ENCODE data around the gene ACP6.
"Not testable (repeated sequence)": the region's sequence is repeated elsewhere in the genome, so short reads cannot be mapped to it uniquely, and the experiment has no call there.

Gene ACP6

DNA sequence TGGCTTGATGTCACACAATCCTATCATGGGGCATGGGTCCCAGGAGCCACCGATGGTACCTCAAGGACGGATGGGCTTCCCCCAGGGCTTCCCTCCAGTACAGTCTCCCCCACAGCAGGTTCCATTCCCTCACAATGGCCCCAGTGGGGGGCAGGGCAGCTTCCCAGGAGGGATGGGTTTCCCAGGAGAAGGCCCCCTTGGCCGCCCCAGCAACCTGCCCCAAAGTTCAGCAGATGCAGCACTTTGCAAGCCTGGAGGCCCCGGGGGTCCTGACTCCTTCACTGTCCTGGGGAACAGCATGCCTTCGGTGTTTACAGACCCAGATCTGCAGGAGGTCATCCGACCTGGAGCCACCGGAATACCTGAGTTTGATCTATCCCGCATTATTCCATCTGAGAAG is 46.3 kb downstream of the ACP6 start:
- H3K36me3 ChIP-seq (replicated peaks) = peaks cover 45% of the 10 kb centered on the region
- H3K27me3 ChIP-seq (ENCODE audit: low read depth) = no peaks in the 10 kb centered on the region
- no peaks in the 10 kb centered on the region for H3K4me1 ChIP-seq
- DNase-seq (ENCODE audit: low spot score in 2 of 2) = no peak
- H3K4me3 ChIP-seq = no peak overlapping the region
- in situ Hi-C loops (cut with MboI; ENCODE audit: low sequenced_read_pairs) = loop anchor here (10.0 kb wide), 1 partner anchor 349 kb away; no protein-coding TSS in a partner anchor
- H3K9me3 ChIP-seq = no peaks in the 10 kb centered on the region

DNA sequence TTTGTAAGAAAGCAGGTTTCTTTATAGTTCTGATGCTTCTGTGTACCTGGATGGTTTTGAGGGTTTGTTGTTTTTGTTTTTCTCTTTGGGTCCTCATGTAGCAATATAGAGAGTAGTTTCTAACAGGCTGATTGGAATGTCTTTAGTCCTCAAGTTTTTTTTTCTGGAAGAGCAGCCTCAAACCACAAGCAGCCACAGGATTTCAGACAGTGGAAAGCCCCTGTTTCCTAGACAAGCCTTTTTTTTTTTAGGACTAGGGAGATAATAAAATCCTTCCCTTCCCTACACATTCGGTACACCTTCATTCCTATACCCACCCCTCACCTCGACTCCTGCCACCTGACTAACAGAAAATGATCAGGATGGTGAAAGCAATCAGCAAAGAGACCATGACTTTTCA is 47.6 kb downstream of the ACP6 start:
- no peaks in the 10 kb centered on the region for H3K9me3 ChIP-seq
- H3K4me3 ChIP-seq = no peak overlapping the region
- DNase-seq (ENCODE audit: low spot score in 2 of 2) = no peak
- H3K4me1 ChIP-seq = no peaks in the 10 kb centered on the region
- in situ Hi-C loops (cut with MboI; ENCODE audit: low sequenced_read_pairs) = loop anchor here (10.0 kb wide), 1 partner anchor 348 kb away; no protein-coding TSS in a partner anchor
- peaks cover 56% of the 10 kb centered on the region for H3K36me3 ChIP-seq (replicated peaks)
- H3K27me3 ChIP-seq (ENCODE audit: low read depth) = no peaks in the 10 kb centered on the region

DNA sequence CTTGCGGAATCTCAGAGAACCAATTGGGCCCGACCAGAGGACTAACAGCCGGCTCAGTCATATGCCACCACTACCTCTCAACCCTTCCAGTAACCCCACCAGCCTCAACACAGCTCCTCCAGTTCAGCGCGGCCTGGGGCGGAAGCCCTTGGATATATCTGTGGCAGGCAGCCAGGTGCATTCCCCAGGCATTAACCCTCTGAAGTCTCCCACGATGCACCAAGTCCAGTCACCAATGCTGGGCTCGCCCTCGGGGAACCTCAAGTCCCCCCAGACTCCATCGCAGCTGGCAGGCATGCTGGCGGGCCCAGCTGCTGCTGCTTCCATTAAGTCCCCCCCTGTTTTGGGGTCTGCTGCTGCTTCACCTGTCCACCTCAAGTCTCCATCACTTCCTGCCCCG is 49.8 kb downstream of the ACP6 start:
- H3K4me3 ChIP-seq = no peak overlapping the region
- peaks cover 75% of the 10 kb centered on the region for H3K36me3 ChIP-seq (replicated peaks)
- H3K9me3 ChIP-seq = no peaks in the 10 kb centered on the region
- in situ Hi-C loops (cut with MboI; ENCODE audit: low sequenced_read_pairs) = loop anchor here (10.0 kb wide), 1 partner anchor 346 kb away; no protein-coding TSS in a partner anchor
- DNase-seq (ENCODE audit: low spot score in 2 of 2) = no peak
- no peaks in the 10 kb centered on the region for H3K27me3 ChIP-seq (ENCODE audit: low read depth)
- no peaks in the 10 kb centered on the region for H3K4me1 ChIP-seq

DNA sequence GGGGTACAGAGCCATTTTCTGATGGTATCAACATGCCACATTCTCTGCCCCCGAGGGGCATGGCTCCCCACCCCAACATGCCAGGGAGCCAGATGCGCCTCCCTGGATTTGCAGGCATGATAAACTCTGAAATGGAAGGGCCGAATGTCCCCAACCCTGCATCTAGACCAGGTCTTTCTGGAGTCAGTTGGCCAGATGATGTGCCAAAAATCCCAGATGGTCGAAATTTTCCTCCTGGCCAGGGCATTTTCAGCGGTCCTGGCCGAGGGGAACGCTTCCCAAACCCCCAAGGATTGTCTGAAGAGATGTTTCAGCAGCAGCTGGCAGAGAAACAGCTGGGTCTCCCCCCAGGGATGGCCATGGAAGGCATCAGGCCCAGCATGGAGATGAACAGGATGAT is 50.6 kb downstream of the ACP6 start:
- DNase-seq (ENCODE audit: low spot score in 2 of 2) = no peak
- Histone ChIP-seq H3K4me1 (no peaks in the 10 kb centered on the region), H3K4me3 (no peak overlapping the region), H3K27me3 (ENCODE audit: low read depth) (no peaks in the 10 kb centered on the region), H3K9me3 (no peaks in the 10 kb centered on the region), H3K36me3 (replicated peaks) (peaks cover 82% of the 10 kb centered on the region)
- in situ Hi-C loops (cut with MboI; ENCODE audit: low sequenced_read_pairs) = loop anchor here (10.0 kb wide), 1 partner anchor 345 kb away; no protein-coding TSS in a partner anchor

DNA sequence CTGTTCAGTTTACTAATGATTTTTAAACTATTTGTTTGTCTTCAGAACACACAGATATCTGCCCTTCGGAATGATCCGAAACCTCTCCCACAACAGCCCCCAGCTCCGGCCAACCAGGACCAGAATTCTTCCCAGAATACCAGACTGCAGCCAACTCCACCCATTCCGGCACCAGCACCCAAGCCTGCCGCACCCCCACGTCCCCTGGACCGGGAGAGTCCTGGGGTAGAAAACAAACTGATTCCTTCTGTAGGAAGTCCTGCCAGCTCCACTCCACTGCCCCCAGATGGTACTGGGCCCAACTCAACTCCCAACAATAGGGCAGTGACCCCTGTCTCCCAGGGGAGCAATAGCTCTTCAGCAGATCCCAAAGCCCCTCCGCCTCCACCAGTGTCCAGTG is 51.6 kb downstream of the ACP6 start:
- no peak for DNase-seq (ENCODE audit: low spot score in 2 of 2)
- Histone ChIP-seq H3K4me1 (no peaks in the 10 kb centered on the region), H3K36me3 (replicated peaks) (peaks cover 80% of the 10 kb centered on the region), H3K4me3 (no peak overlapping the region), H3K27me3 (ENCODE audit: low read depth) (no peaks in the 10 kb centered on the region), H3K9me3 (no peaks in the 10 kb centered on the region)
- in situ Hi-C loops (cut with MboI; ENCODE audit: low sequenced_read_pairs) = no loop called here

DNA sequence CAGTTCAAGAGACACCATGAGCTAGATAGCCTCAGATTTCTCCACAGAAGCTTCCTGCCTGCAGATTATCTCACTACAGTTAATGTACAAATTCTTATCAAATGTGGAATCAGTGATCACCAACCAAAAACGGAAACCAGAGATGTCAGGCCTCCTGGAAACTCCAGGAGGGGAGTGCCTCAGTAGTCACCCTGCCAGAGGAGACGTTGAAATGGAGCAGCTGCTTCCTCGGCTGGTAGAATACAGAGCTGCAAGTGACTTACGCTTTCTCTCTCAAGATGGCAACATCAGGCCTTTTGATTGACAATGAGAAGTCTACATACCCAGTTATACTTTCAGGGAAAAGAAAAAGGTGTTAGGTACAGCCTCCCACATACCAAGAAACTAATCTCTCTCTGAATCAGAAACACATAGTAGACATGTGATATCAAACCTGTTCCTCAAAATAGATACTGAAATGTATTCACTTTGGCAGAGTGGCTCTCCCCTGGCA is 52.2 kb downstream of the ACP6 start:
- in situ Hi-C loops (cut with MboI; ENCODE audit: low sequenced_read_pairs) = no loop called here
- Histone ChIP-seq H3K27me3 (ENCODE audit: low read depth) (no peaks in the 10 kb centered on the region), H3K4me1 (no peaks in the 10 kb centered on the region), H3K4me3 (no peak overlapping the region), H3K36me3 (replicated peaks) (peaks cover 81% of the 10 kb centered on the region), H3K9me3 (no peaks in the 10 kb centered on the region)
- DNase-seq (ENCODE audit: low spot score in 2 of 2) = no peak

DNA sequence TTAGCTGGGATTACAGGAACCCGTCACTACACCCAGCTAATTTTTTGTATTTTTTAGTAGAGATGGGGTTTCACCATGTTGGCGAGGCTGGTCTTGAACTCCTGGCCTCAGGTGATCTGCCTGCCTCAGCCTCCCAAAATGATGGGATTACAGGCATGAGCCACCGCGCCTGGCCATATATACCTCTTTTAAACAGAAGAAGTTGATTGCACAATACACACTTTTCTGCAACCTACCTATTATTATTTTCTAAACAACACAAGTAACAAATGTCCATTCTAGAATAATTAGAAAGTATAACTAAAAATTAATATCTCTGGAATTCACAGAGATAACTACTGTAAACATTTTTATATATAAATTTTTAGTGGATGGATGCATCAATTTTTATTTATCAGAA is 55.4 kb downstream of the ACP6 start:
- H3K4me1 ChIP-seq; in situ Hi-C loops (cut with MboI; ENCODE audit: low sequenced_read_pairs); DNase-seq (ENCODE audit: low spot score in 2 of 2); H3K9me3 ChIP-seq; H3K4me3 ChIP-seq; H3K27me3 ChIP-seq (ENCODE audit: low read depth): not testable (repeated sequence)
- H3K36me3 ChIP-seq (replicated peaks) = peaks cover 79% of the 10 kb centered on the region

DNA sequence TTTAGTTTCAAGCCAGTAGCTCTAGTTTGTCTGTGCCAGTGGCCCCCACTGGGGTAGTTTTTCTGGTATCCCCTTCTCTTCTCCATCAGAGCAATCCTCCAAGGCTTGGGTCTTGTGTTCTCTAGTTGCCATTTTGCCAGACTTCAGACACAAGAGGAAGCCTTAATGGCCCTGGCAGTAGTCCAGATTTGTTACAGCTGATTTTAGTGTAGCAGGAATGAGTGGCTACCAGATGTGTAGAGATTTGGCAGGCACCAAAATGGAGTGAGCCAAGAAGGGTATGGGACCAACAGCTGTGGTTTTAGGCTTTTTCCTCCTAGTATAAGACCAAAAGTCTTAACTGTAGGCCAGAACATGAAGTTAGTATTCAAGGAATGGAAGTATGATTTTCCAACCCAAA is 56.8 kb downstream of the ACP6 start:
- Histone ChIP-seq H3K36me3 (replicated peaks) (peaks cover 74% of the 10 kb centered on the region), H3K9me3 (no peaks in the 10 kb centered on the region), H3K27me3 (ENCODE audit: low read depth) (no peaks in the 10 kb centered on the region), H3K4me1 (no peaks in the 10 kb centered on the region), H3K4me3 (no peak overlapping the region)
- DNase-seq (ENCODE audit: low spot score in 2 of 2) = no peak
- in situ Hi-C loops (cut with MboI; ENCODE audit: low sequenced_read_pairs) = no loop called here

DNA sequence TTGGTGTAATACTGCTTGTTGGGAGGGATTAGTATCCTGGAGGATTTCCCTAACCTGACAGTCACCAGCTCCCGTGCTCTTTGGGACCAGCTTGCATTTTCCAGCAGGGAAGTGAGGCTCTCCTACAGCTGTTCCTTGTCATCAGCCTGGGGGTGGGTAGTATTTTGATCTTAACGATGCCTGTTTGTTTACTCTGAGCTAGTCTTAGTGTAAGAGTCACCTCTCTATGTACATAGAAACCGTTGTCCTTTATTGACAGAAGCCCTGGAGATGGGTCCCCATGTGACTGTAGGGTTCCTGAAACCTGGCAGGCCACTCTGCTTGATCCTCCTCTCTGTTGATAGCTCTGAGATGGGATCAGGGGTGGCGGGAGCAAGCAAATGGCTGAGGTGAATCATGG is 58.0 kb downstream of the ACP6 start:
- in situ Hi-C loops (cut with MboI; ENCODE audit: low sequenced_read_pairs) = no loop called here
- DNase-seq (ENCODE audit: low spot score in 2 of 2) = no peak
- Histone ChIP-seq H3K36me3 (replicated peaks) (peaks cover 69% of the 10 kb centered on the region), H3K27me3 (ENCODE audit: low read depth) (no peaks in the 10 kb centered on the region), H3K4me1 (no peaks in the 10 kb centered on the region), H3K4me3 (no peak overlapping the region), H3K9me3 (no peaks in the 10 kb centered on the region)

DNA sequence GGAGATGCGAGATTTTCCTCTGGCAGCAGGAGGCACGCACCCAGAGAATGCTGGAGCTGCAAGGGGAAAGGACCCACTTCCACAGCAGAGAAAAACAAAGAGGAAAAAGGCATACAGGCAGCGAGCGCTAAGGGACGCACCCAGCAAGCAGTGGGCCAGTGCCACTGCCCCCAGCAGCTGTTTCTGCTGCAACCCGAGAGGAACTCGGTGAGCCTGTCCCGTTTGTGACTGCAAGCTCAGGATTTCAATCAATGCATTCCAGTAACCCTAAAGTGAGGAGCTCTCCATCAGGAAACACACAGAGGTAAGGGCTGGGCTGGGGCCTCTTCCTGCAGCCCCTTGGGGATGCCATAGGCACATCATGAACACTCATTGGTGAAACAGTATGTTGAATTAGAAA is 58.7 kb downstream of the ACP6 start:
- peaks cover 70% of the 10 kb centered on the region for H3K36me3 ChIP-seq (replicated peaks)
- H3K4me1 ChIP-seq = no peaks in the 10 kb centered on the region
- in situ Hi-C loops (cut with MboI; ENCODE audit: low sequenced_read_pairs) = no loop called here
- no peaks in the 10 kb centered on the region for H3K27me3 ChIP-seq (ENCODE audit: low read depth)
- no peaks in the 10 kb centered on the region for H3K9me3 ChIP-seq
- H3K4me3 ChIP-seq = no peak overlapping the region
- DNase-seq (ENCODE audit: low spot score in 2 of 2) = no peak

DNA sequence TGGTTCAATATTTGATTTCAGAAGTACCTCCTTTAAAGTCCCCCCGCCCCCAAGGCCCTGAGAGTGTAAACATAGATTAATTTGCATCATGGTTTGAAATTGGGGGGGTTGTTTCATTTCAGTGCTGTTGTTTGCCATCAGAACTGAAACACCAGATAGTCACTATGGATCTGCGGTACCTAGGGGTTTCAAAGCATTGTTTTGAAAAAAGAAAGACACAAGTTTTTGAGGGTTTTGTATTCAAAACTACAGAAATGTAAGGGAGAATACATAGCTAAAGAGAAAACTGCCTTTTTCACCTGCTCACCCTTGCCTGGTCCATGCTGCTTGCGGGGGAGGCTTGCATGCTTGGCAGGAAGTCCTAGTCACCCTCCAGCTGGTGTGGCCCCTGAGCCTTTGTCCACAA is 59.3 kb downstream of the ACP6 start:
- H3K4me3 ChIP-seq = no peak overlapping the region
- H3K27me3 ChIP-seq (ENCODE audit: low read depth) = no peaks in the 10 kb centered on the region
- no peak for DNase-seq (ENCODE audit: low spot score in 2 of 2)
- peaks cover 72% of the 10 kb centered on the region for H3K36me3 ChIP-seq (replicated peaks)
- H3K9me3 ChIP-seq = no peaks in the 10 kb centered on the region
- H3K4me1 ChIP-seq = no peaks in the 10 kb centered on the region
- in situ Hi-C loops (cut with MboI; ENCODE audit: low sequenced_read_pairs) = no loop called here

DNA sequence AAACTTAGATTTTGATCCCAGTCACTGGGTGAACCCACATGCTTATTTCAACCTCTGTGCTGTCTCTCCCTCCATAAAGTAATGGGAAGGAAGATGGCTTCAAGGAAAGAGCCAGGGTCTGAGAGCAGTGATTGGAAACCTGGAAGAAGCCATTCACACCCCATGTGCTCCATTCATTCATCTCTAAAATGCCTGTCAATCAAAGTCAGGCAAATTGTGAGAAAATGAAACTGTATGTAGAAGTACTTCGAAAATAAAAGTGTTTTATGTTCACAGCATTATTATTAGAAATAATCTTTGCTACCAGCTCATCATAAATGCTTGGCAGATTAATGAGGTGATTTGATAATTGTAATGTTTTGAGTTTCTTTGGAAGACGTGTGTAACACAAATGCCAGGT is 61.0 kb downstream of the ACP6 start:
- H3K4me1 ChIP-seq = no peaks in the 10 kb centered on the region
- peaks cover 67% of the 10 kb centered on the region for H3K36me3 ChIP-seq (replicated peaks)
- no peaks in the 10 kb centered on the region for H3K27me3 ChIP-seq (ENCODE audit: low read depth)
- H3K9me3 ChIP-seq = no peaks in the 10 kb centered on the region
- H3K4me3 ChIP-seq = no peak overlapping the region
- DNase-seq (ENCODE audit: low spot score in 2 of 2) = no peak
- in situ Hi-C loops (cut with MboI; ENCODE audit: low sequenced_read_pairs) = no loop called here

DNA sequence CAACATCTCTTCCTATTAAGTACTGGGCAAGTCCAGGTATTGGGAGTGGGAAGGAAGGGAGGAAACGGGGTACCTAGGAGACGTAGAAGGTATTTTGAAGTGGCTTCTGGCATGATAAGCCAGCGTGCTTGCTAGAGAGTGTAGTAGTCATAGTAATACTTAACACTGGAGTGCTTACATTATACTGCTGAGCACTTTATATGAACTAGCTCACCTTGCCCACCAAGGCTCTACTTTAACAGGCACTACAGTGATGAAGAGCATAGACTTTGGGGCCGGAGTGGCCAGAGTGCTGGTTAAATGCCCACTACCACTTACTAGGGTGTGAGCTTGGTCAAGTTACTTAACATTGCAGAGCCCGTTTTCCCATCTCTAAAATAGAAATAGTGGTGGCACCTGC is 61.7 kb downstream of the ACP6 start:
- H3K36me3 ChIP-seq (replicated peaks) = peaks cover 60% of the 10 kb centered on the region
- no peak for DNase-seq (ENCODE audit: low spot score in 2 of 2)
- H3K4me1 ChIP-seq = no peaks in the 10 kb centered on the region
- no peak overlapping the region for H3K4me3 ChIP-seq
- no peaks in the 10 kb centered on the region for H3K9me3 ChIP-seq
- in situ Hi-C loops (cut with MboI; ENCODE audit: low sequenced_read_pairs) = no loop called here
- no peaks in the 10 kb centered on the region for H3K27me3 ChIP-seq (ENCODE audit: low read depth)

DNA sequence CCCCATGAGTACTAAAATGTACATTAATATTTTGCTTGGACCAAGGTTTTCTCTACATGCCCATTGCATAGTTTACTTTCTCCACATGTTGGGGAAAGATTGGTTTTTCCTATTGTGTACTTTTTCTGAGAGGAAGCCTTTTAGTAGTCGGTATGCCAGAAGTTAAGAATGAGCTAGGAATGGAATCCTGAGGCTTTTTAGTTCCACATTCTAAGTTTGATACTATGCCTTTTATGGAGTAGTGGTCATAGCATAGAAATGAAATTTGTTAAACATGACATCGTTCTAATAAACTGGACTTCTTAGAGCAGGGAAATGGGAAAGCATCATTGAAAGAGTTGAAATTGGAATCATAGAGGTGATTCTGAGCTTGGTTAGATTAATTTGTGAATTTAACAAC is 64.7 kb downstream of the ACP6 start:
- Histone ChIP-seq H3K27me3 (ENCODE audit: low read depth) (no peaks in the 10 kb centered on the region), H3K4me1 (peaks cover 8% of the 10 kb centered on the region; the same call in 1 of the 2 replicates), H3K9me3 (no peaks in the 10 kb centered on the region), H3K4me3 (no peak overlapping the region), H3K36me3 (replicated peaks) (peaks cover 39% of the 10 kb centered on the region)
- in situ Hi-C loops (cut with MboI; ENCODE audit: low sequenced_read_pairs) = no loop called here
- no peak for DNase-seq (ENCODE audit: low spot score in 2 of 2)

DNA sequence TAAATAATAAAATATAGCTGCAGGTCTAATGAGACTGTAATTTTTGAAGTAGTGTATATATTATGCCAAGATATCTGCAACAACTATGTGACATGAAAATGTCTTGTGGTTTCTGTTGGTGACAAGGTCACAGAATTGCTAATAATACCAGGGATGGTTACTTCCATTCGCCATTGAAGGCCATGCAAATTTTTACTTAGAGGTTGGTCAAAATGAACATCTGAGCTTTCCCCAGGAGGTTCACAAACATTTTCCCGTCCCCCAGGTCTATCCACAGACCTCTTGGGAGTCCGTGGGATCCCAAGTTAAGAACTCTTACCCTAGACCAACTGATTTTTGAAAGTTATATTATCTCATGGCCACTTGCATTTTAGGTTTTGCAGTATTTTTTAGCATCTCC is 66.3 kb downstream of the ACP6 start:
- peaks cover 28% of the 10 kb centered on the region for H3K36me3 ChIP-seq (replicated peaks)
- in situ Hi-C loops (cut with MboI; ENCODE audit: low sequenced_read_pairs) = no loop called here
- no peaks in the 10 kb centered on the region for H3K27me3 ChIP-seq (ENCODE audit: low read depth)
- H3K4me3 ChIP-seq = no peak overlapping the region
- no peak for DNase-seq (ENCODE audit: low spot score in 2 of 2)
- H3K9me3 ChIP-seq = no peaks in the 10 kb centered on the region
- H3K4me1 ChIP-seq = peaks cover 8% of the 10 kb centered on the region; the same call in 1 of the 2 replicates

Measured in HAP-1 (cell line).